T1000 (cell line): ENCODE results near the gene NECTIN2.
A peak's percentile ranks its signal among the peaks of the same experiment; 100 is the strongest.
"Not testable (repeated sequence)": the region's sequence is repeated elsewhere in the genome, so short reads cannot be mapped to it uniquely, and the experiment has no call there.

Source experiments
- DNase-seq: peaks from one replicate; lab custom pipeline; 2025; ENCODE audit warnings: mixed read lengths; lab: John Stamatoyannopoulos, UW

The NECTIN2 gene

GRCh38 chr19:44908074-44908835 is 62.2 kb downstream of the NECTIN2 start:
- no peak for DNase-seq

DNA sequence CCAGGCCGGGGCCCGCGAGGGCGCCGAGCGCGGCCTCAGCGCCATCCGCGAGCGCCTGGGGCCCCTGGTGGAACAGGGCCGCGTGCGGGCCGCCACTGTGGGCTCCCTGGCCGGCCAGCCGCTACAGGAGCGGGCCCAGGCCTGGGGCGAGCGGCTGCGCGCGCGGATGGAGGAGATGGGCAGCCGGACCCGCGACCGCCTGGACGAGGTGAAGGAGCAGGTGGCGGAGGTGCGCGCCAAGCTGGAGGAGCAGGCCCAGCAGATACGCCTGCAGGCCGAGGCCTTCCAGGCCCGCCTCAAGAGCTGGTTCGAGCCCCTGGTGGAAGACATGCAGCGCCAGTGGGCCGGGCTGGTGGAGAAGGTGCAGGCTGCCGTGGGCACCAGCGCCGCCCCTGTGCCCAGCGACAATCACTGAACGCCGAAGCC is 62.8 kb downstream of the NECTIN2 start:
- DNase-seq: no peak

- DNase-seq: no peak
These were observed 63.7 kb downstream of the NECTIN2 start for GRCh38 chr19:44909775-44910174.

DNA sequence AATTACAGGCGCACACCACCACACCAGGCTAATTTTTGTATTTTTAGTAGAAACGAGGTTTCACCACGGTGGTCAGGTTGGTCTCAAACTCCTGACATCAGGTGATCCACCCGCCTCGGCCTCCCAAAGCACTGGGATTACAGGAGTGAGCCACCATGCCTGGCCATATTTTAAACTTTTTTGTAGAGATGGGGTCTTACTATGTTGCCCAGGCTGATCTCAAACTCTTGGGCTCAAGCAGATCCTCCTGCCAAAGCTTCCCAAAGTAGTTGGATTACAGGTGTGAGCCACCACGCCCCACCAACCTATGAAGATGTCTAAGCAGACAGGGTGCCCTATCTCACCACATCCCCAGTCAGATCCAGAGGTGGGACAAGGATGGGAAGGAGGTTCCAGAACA is 65.8 kb downstream of the NECTIN2 start:
- not testable (repeated sequence) for DNase-seq

GRCh38 chr19:44912854-44913253 is 66.8 kb downstream of the NECTIN2 start:
- DNase-seq: no peak

DNA sequence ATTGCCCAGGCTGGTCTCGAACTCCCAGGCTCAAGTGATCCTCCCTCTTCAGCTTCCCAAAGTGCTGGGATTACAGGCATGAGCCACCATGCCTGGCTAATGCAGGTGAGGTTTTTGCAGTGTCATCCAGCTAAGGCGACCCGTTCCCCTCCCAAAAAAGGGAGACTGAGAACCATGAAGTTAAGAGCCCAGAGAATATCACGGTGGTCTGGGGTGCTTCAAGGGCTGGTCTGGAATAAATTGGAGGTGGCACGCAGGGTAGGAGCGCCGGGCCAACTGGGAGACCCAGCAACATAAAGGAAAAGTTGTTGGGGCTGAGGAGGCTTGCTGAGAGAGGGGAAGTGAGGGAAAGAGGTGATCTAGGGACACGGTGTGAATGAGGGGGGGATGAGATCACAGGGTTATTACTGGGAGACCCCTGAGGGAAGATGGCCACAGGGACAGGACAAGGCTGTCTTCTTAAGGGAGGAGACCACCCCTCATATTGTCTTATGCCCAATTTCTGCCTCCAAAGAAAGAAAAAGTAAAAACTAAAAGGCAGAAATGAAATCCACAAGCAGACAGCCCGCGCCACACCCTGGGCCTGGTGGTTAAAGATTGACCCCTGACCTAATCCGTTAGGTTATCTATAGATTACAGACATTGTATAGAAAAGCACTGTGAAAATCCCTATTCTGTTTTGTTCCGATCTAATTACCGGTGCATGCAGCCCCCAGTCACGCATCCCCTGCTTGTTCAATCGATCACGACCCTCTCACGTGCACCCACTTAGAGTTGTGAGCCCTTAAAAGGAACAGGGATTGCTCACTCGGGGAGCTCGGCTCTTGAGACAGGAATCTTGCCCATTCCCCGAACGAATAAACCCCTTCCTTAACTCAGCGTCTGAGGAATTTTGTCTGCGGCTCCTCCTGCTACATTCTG is 67.7 kb downstream of the NECTIN2 start:
- DNase-seq: not testable (repeated sequence)

DNA sequence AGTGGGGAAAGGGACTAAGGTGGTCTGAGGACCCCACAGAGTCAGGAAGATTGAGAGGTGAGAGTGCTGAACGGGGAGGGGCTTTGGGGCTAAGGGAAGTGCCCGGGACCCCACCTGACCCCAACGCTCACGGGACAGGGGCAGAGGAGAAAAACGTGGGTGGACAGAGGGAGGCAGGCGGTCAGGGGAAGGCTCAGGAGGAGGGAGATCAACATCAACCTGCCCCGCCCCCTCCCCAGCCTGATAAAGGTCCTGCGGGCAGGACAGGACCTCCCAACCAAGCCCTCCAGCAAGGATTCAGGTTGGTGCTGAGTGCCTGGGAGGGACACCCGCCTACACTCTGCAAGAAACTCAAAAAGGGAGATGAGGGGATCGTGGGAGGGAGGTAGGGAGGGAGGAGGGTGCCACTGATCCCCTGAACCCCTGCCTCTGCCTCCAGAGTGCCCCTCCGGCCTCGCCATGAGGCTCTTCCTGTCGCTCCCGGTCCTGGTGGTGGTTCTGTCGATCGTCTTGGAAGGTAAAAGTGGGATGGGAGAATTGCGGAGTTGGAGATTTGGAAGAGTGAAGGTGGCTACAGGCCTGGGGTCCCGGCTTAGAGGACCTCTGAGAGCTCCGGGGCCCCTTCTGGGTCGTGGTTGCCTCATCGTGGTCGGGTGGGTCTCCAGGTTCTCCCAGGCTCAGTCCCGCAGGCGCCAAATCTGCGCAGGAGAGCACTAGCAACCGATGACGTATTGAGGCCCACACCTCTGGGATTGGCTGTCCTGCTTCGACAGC is 68.5 kb downstream of the NECTIN2 start, which contains the start of gene APOC1:
Gene APOC1 (plus strand): TSS at position 176 of the 774 bp plus-strand sequence. CDS start 284 bp downstream, at position 460.
- DNase-seq: peak; percentile 57

- DNase-seq: no peak
These were observed 78.2 kb downstream of the NECTIN2 start for GRCh38 chr19:44924243-44924725.

- DNase-seq: no peak
These were observed 79.2 kb downstream of the NECTIN2 start for GRCh38 chr19:44925114-44925891.

GRCh38 chr19:44926245-44927077 is 80.4 kb downstream of the NECTIN2 start:
- not testable (repeated sequence) for DNase-seq

GRCh38 chr19:44927746-44928145 is 81.6 kb downstream of the NECTIN2 start:
- DNase-seq: no peak

DNA sequence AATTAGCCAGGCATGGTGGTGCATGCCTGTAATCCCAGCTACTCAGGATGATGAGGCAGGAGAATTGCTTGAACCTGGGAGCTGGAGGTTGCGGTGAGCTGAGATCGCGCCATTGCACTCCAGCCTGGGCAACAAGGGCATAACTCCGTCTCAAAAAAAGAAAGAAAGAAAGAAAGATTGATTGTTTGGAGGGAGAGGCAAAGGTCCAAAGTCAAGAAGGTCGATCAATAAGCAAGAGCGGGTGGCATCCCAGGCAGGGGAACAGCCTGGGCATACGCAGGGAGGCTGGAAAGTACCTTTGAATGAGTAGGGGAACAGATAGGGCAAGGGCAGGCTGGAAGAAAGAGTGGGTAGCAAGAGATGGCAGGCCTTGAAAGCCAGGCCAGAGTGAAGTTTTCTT is 84.0 kb downstream of the NECTIN2 start:
- DNase-seq: no peak

DNA sequence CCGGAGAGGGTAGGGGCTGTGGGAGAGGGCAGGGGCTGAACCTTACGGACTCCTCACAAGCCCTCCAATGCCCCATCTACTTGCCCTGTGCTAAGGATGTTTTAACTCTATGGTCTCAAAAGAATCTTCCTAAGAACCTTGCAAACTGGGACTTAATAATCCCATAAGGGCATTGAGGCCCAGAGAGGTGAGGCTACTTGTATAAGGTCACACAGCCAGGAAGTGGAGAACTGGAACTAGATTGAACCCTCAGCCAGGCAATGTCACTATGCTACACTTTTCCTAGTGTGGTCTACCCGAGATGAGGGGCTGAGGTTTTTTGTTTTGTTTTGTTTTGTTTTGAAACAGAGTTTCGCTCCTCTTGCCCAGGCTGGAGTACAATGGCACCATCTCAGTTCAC is 85.4 kb downstream of the NECTIN2 start:
- DNase-seq: no peak
